A673 (cell line): ENCODE data around the gene TIPIN. TPM values are rescaled to one million over a fixed set of nuclear protein-coding genes. Genes with fewer than 3 reads are reported as not detected.

Experiments used
- BruUV-seq: library from RNA; stranded (reverse); fragments of 400-500 nt; replicated peaks from 2 replicates; lab custom pipeline; 2021; lab: Mats Ljungman, UMichigan
- CTCF ChIA-PET: fragments of 300-600 bp; sonication (Branson Sonifier 250); formaldehyde crosslinking; loops from one replicate; lab custom pipeline; 2022; ENCODE audit warnings: antibody characterized with exemption; lab: Charles Lee
- POLR2A ChIA-PET: fragments of 300-600 bp; sonication (Branson Sonifier 250); formaldehyde crosslinking; loops from one replicate; lab custom pipeline; 2022; ENCODE audit warnings: antibody characterized with exemption; ENCODE audit not compliant: low non-redundant PET; lab: Charles Lee
- DNase-seq: peaks from one replicate; pipeline ENCODE4 v3.0.0-alpha.2; 2015; ENCODE audit warnings: low spot score
- H3K27ac ChIP-seq: fragments of 200-600 bp; sonication (generic); 2 replicates; pipeline ENCODE4 v1.5.1; 2016; ENCODE audit warnings: mixed run types, low read depth, mild to moderate bottlenecking, mixed read lengths, antibody characterized with exemption, low read length; ENCODE audit not compliant: poor library complexity, severe bottlenecking
- H3K27me3 ChIP-seq: fragments of 200-600 bp; sonication (generic); replicated peaks from 2 replicates; pipeline ENCODE4 v1.6.1; 2017; ENCODE audit warnings: mixed run types, low read depth, mild to moderate bottlenecking, mixed read lengths, antibody characterized with exemption, low read length; ENCODE audit not compliant: insufficient read depth, poor library complexity
- H3K36me3 ChIP-seq: fragments of 200-600 bp; sonication (generic); 2 replicates; pipeline ENCODE4 v1.6.1; 2016; ENCODE audit warnings: mixed run types, mild to moderate bottlenecking, mixed read lengths, antibody characterized with exemption, low read length; ENCODE audit not compliant: insufficient read depth, poor library complexity, severe bottlenecking
- H3K4me1 ChIP-seq: fragments of 200-600 bp; sonication (generic); 2 replicates; pipeline ENCODE4 v1.6.1; 2017; ENCODE audit warnings: mixed run types, mild to moderate bottlenecking, mixed read lengths, antibody characterized with exemption, low read length; ENCODE audit not compliant: insufficient read depth, poor library complexity, severe bottlenecking
- H3K4me3 ChIP-seq: fragments of 200-600 bp; sonication (generic); 2 replicates; pipeline ENCODE4 v1.5.1; 2016; ENCODE audit warnings: low read depth, mixed run types, mild to moderate bottlenecking, mixed read lengths, low read length; ENCODE audit not compliant: poor library complexity, severe bottlenecking
- H3K9me3 ChIP-seq: fragments of 200-600 bp; sonication (generic); 2 replicates; pipeline ENCODE4 v1.6.1; 2016; ENCODE audit warnings: mixed run types, low read depth, mild to moderate bottlenecking, mixed read lengths, antibody characterized with exemption, low read length; ENCODE audit not compliant: poor library complexity, severe bottlenecking
- CTCF ChIP-seq: fragments of 300-800, 200-600 bp; sonication (generic); conservative IDR thresholded peaks from 2 replicates; pipeline ENCODE4 v1.5.1; 2017; ENCODE audit warnings: low read depth, mild to moderate bottlenecking, antibody characterized with exemption, low read length, moderate library complexity, mixed read lengths
- EZH2 ChIP-seq: fragments of 200-600 bp; sonication (generic); IDR thresholded peaks from 2 replicates; pipeline ENCODE4 v1.6.1; 2017; ENCODE audit warnings: borderline replicate concordance, low read depth, mild to moderate bottlenecking, mixed read lengths, antibody characterized with exemption, low read length; ENCODE audit not compliant: poor library complexity, severe bottlenecking
- intact Hi-C: fragments of 100-400 bp; cut with micrococcal nuclease; formaldehyde crosslinking; loops from one replicate; pipeline ENCODE4 v1.10.0; 2022; ENCODE audit not compliant: unreplicated experiment
- total RNA-seq: library from RNA; stranded (reverse); gene quantifications from 2 replicates; pipeline ENCODE4 v1.2.3, GENCODE V29; 2021

Gene TIPIN
- total RNA-seq, 1 experiment from 2014 or later, result 42.1 TPM

GRCh38 chr15:66403323-66403722, 46.8 kb upstream of the TIPIN start:
- POLR2A ChIA-PET, result no interaction called here
- no TSS peak for BruUV-seq

GRCh38 chr15:66402761-66403284, 46.3 kb upstream of the TIPIN start:
- Histone ChIP-seq H3K4me3 (no peak overlapping the region), H3K9me3 (no peaks in the 10 kb centered on the region), H3K4me1 (peaks cover 28% of the 10 kb centered on the region), H3K36me3 (no peaks in the 10 kb centered on the region), H3K27ac (no peak overlapping the region), H3K27me3 (no peaks in the 10 kb centered on the region)
- ChIA-PET POLR2A (no interaction called here), CTCF (interaction anchor here (0.6 kb wide), 1 partner anchor 199 kb away, joined by 10 read pairs; no protein-coding TSS in a partner anchor)
- BruUV-seq, result no TSS peak
- no peak for DNase-seq
- no peak for TF ChIP-seq CTCF
- no peak for TF ChIP-seq EZH2
- intact Hi-C loops, result no loop called here

More at GRCh38 chr15:66403323-66403722, 46.8 kb upstream of the TIPIN start:
- no peaks in the 10 kb centered on the region for H3K9me3 ChIP-seq
- intact Hi-C loops, result no loop called here
- no peak for DNase-seq
- no peaks in the 10 kb centered on the region for H3K36me3 ChIP-seq
- TF ChIP-seq EZH2 (no peak), CTCF (no peak)
- H3K4me3 ChIP-seq, result no peak overlapping the region
- no peaks in the 10 kb centered on the region for H3K27me3 ChIP-seq
- peaks cover 30% of the 10 kb centered on the region for H3K4me1 ChIP-seq
- H3K27ac ChIP-seq, result no peak overlapping the region
- CTCF ChIA-PET, result no interaction called here

- Histone ChIP-seq H3K27ac (no peak overlapping the region), H3K4me1 (peaks cover 28% of the 10 kb centered on the region), H3K4me3 (no peak overlapping the region), H3K9me3 (no peaks in the 10 kb centered on the region), H3K27me3 (no peaks in the 10 kb centered on the region), H3K36me3 (no peaks in the 10 kb centered on the region)
- ChIA-PET POLR2A (no interaction called here), CTCF (no interaction called here)
- intact Hi-C loops, result no loop called here
- BruUV-seq, result no TSS peak
- TF ChIP-seq CTCF, result no peak
- no peak for TF ChIP-seq EZH2
- no peak for DNase-seq
Measured at GRCh38 chr15:66401130-66402021, 44.9 kb upstream of the TIPIN start.
